Fibroblast of lung (primary cell): Measurements from ENCODE around the gene TFIP11. TPM values are rescaled to one million over a fixed set of nuclear protein-coding genes. Genes with fewer than 3 reads are reported as not detected.

Experiments
- DNase-seq, 2 donors: peaks; one replicate each; pipeline versions ENCODE4 v3.0.0 to v3.0.0-alpha.2; 2010; ENCODE audit warnings: low read depth in 2 of 2
- H2AFZ ChIP-seq: 2 replicates; pipeline ENCODE4 v1.5.1; 2012; ENCODE audit warnings: low read length, control low read depth, inconsistent platforms
- H3K27ac ChIP-seq: 2 replicates; pipeline ENCODE4 v1.5.1; 2011; ENCODE audit warnings: low read length, control low read depth; ENCODE audit not compliant: insufficient read depth
- H3K27me3 ChIP-seq: 2 replicates; pipeline ENCODE4 v1.5.1; 2011; ENCODE audit warnings: mild to moderate bottlenecking, low read length; ENCODE audit not compliant: control insufficient read depth, insufficient read depth
- H3K36me3 ChIP-seq: 2 replicates; pipeline ENCODE4 v1.5.1; 2011; ENCODE audit warnings: low read length; ENCODE audit not compliant: control insufficient read depth, insufficient read depth
- H3K4me1 ChIP-seq: 2 replicates; pipeline ENCODE4 v1.5.1; 2011; ENCODE audit warnings: low read length; ENCODE audit not compliant: control insufficient read depth, insufficient read depth; ENCODE audit errors: extremely low read depth
- H3K4me2 ChIP-seq: 2 replicates; pipeline ENCODE4 v1.5.1; 2011; ENCODE audit warnings: low read length, control low read depth; ENCODE audit not compliant: insufficient read depth; ENCODE audit errors: extremely low read depth
- H3K4me3 ChIP-seq, 4 experiments: fragments of 200-600 bp in 1 of 4; sonication (generic) in 1 of 4; replicated peaks in 1 of 4; 2 replicates each; pipeline ENCODE4 v1.5.1; 2011 to 2016; ENCODE audit warnings: low read length in 4 of 4, low read depth in 3 of 4, mild to moderate bottlenecking in 3 of 4, control low read depth in 2 of 4, inconsistent platforms in 1 of 4, mixed read lengths in 1 of 4; ENCODE audit not compliant: insufficient read depth in 1 of 4; ENCODE audit errors: control extremely low read depth in 1 of 4
- H3K79me2 ChIP-seq: 2 replicates; pipeline ENCODE4 v1.5.1; 2012; ENCODE audit warnings: mild to moderate bottlenecking, low read length, inconsistent platforms; ENCODE audit not compliant: control insufficient read depth, insufficient read depth
- H3K9ac ChIP-seq: 2 replicates; pipeline ENCODE4 v1.5.1; 2011; ENCODE audit warnings: mild to moderate bottlenecking, low read length, control low read depth; ENCODE audit not compliant: insufficient read depth
- H3K9me3 ChIP-seq: 2 replicates; pipeline ENCODE4 v1.5.1; 2012; ENCODE audit warnings: low read depth, low read length; ENCODE audit not compliant: control insufficient read depth, insufficient read depth
- H4K20me1 ChIP-seq: 2 replicates; pipeline ENCODE4 v1.5.1; 2011; ENCODE audit warnings: low read length; ENCODE audit not compliant: control insufficient read depth, insufficient read depth; ENCODE audit errors: extremely low read depth
- CTCF ChIP-seq, 2 donors: IDR thresholded peaks in 1 of 2; conservative IDR thresholded peaks in 1 of 2; 1 replicate in 1 of 2; 2 replicates in 1 of 2; pipeline ENCODE4 v1.5.1; 2011 to 2012; ENCODE audit warnings: low read length in 2 of 2, control low read depth in 1 of 2, inconsistent platforms in 1 of 2, low read depth in 1 of 2, mild to moderate bottlenecking in 1 of 2
- EZH2 ChIP-seq: IDR thresholded peaks from 2 replicates; pipeline ENCODE4 v1.5.1; 2012; ENCODE audit warnings: low read length, control low read depth, mild to moderate bottlenecking; ENCODE audit errors: missing control alignments
- polyA plus RNA-seq, 2 donors: library from polyadenylated mRNA; depleted of rRNA in 1 of 2; stranded (reverse) in 1 of 2; unstranded in 1 of 2; fragments of >200 nt; gene quantifications; 2 replicates each; pipeline ENCODE4 v1.2.1, GENCODE V29; 2011 to 2012; ENCODE audit warnings: missing spikeins in 1 of 2
- total RNA-seq: library from RNA; depleted of rRNA; stranded (reverse); fragments of >200 nt; gene quantifications from 2 replicates; pipeline ENCODE4 v1.2.1, GENCODE V29; 2014

Gene TFIP11
- total and polyA plus RNA-seq, 2 donors (not counting 1 experiment from before 2014, with no cell fraction given): 24.2 to 40.3 TPM

DNA sequence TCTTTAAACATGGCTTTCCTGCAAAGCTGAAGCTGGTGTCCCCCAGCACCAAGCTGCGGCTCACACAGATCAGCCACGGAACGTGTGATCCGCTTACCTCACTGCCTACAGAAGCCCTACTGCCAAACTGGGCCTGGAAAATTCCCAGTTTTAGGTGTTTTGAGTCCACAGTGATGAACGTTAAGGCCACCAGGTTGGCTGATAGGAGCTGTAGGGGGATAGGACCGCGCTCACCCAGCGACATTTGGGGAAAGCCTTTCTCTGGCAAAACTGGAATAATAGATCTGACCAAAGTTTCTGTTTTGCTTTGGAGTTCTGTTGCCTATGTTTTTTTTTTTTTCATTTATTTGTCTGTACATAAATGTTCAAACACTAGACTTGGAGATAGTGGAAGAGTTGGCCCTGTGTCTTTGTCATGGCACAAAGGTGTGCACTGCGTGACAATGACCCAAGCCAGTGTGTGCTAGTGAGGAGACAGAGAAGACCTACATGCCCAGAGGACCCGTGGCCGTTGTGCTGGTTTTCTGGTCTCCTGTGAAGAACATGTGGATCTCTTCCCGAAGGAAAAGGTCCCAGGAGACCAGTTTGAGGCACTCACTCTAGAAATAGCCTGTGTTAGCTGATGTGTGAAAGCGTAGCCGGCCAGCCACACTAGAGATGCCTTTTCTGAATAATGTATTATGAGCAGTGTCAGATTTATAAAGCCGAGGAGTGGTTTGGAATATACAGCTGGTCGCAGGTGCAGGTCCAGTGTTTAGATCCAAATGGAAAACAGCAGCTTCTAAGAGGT lies 68.2 kb downstream of the TFIP11 start:
- H3K9ac ChIP-seq: no peak overlapping the region
- TF ChIP-seq CTCF (conservative IDR thresholded peaks at IDR 0.05 in 1 of 2, IDR thresholded peaks at IDR 0.05 in 1 of 2; ENCODE audit: low read depth in 1 of 2, low read length in 2 of 2) (no peak), EZH2 (no peak)
- H3K4me3 ChIP-seq: no peak overlapping the region
- H3K36me3 ChIP-seq: no peaks in the 10 kb centered on the region
- H3K27ac ChIP-seq: no peak overlapping the region
- H3K4me2 ChIP-seq: no peak overlapping the region
- H3K27me3 ChIP-seq: no peaks in the 10 kb centered on the region
- H3K4me1 ChIP-seq: no peaks in the 10 kb centered on the region
- no peak for DNase-seq
- H3K9me3 ChIP-seq: no peaks in the 10 kb centered on the region
- no peaks in the 10 kb centered on the region for H3K79me2 ChIP-seq
- H2AFZ ChIP-seq: no peak overlapping the region
- no peaks in the 10 kb centered on the region for H4K20me1 ChIP-seq

- DNase-seq: no peak
- Histone ChIP-seq H3K4me3 (no peak overlapping the region), H2AFZ (no peak overlapping the region), H3K36me3 (no peaks in the 10 kb centered on the region), H3K79me2 (no peaks in the 10 kb centered on the region), H3K4me1 (no peaks in the 10 kb centered on the region), H3K27me3 (no peaks in the 10 kb centered on the region), H3K4me2 (no peak overlapping the region), H3K9ac (no peak overlapping the region), H3K9me3 (no peaks in the 10 kb centered on the region), H3K27ac (no peak overlapping the region), H4K20me1 (no peaks in the 10 kb centered on the region)
- no peak for TF ChIP-seq CTCF (conservative IDR thresholded peaks at IDR 0.05 in 1 of 2, IDR thresholded peaks at IDR 0.05 in 1 of 2; ENCODE audit: low read depth in 1 of 2, low read length in 2 of 2)
- no peak for TF ChIP-seq EZH2
Measured at GRCh38 chr22:26442086-26442756, 70.1 kb downstream of the TFIP11 start.

Other genes starting within 250 kb of the TFIP11 start
- gene ASPHD2, start 83.2 kb downstream of the TFIP11 start, total RNA-seq: 1.5 and 1.7 TPM in 2 replicates
- 0.42 and 0.88 TPM in 2 replicates for gene ASPHD2, start 83.2 kb downstream of the TFIP11 start, polyA plus RNA-seq
- gene HPS4, start 28.7 kb downstream of the TFIP11 start, total RNA-seq: 29.3 and 37.7 TPM in 2 replicates
- 23.0 and 27.6 TPM in 2 replicates for gene HPS4, start 28.7 kb downstream of the TFIP11 start, polyA plus RNA-seq
- 7.7 and 7.9 TPM in 2 replicates for gene SRRD, start 28.6 kb downstream of the TFIP11 start, total RNA-seq
- gene SRRD, start 28.6 kb downstream of the TFIP11 start, polyA plus RNA-seq: 25.1 and 30.0 TPM in 2 replicates
- 17.7 and 35.0 TPM in 2 replicates for gene TPST2, start 77.7 kb upstream of the TFIP11 start, total RNA-seq
- gene TPST2, start 77.7 kb upstream of the TFIP11 start, polyA plus RNA-seq: 26.1 and 32.5 TPM in 2 replicates
- gene CRYBB1, start 105.6 kb upstream of the TFIP11 start, total RNA-seq: not detected in 2 replicates
- gene CRYBB1, start 105.6 kb upstream of the TFIP11 start, polyA plus RNA-seq: not detected in 2 replicates
- not detected in 2 replicates for gene CRYBA4, start 109.5 kb upstream of the TFIP11 start, total RNA-seq
- gene CRYBA4, start 109.5 kb upstream of the TFIP11 start, polyA plus RNA-seq: not detected in 2 replicates
- gene MIAT, start 145.1 kb upstream of the TFIP11 start, total RNA-seq: 2.1 and 10.2 TPM in 2 replicates
- gene MIAT, start 145.1 kb upstream of the TFIP11 start, polyA plus RNA-seq: 1.6 and 1.9 TPM in 2 replicates